Astrocyte (in vitro differentiated cells and primary cell): ENCODE measurements around the gene MEGF11. TPM values are rescaled to one million over a fixed set of nuclear protein-coding genes. Genes with fewer than 3 reads are reported as not detected.

Experiments
- DNase-seq: peaks from one replicate; pipeline ENCODE4 v3.0.0-alpha.2; 2010; ENCODE audit warnings: low read depth
- FAIRE-seq: peaks from 2 replicates; lab custom pipeline; 2011; peaks lifted over from hg19 to GRCh38; lab: Jason Lieb, UNC
- H2AFZ ChIP-seq: 2 replicates; pipeline ENCODE4 v1.6.0; 2012; ENCODE audit warnings: low read depth, low read length, inconsistent platforms
- H3K27ac ChIP-seq: 2 replicates; pipeline ENCODE4 v1.5.1; 2011; ENCODE audit warnings: low read depth, low read length, inconsistent platforms
- H3K27me3 ChIP-seq: 2 replicates; pipeline ENCODE4 v1.6.0; 2011; ENCODE audit warnings: low read length, inconsistent platforms; ENCODE audit not compliant: insufficient read depth
- H3K36me3 ChIP-seq: 2 replicates; pipeline ENCODE4 v1.5.1; 2011; ENCODE audit warnings: low read length, inconsistent platforms; ENCODE audit not compliant: insufficient read depth
- H3K4me1 ChIP-seq: 2 replicates; pipeline ENCODE4 v1.5.1; 2011; ENCODE audit warnings: low read length, inconsistent platforms; ENCODE audit not compliant: insufficient read depth
- H3K4me2 ChIP-seq: 2 replicates; pipeline ENCODE4 v1.6.0; 2012; ENCODE audit warnings: low read length, inconsistent platforms
- H3K4me3 ChIP-seq: 2 replicates; pipeline ENCODE4 v1.5.1; 2011; ENCODE audit warnings: low read depth, mild to moderate bottlenecking, low read length, inconsistent platforms; ENCODE audit not compliant: insufficient read depth
- H3K79me2 ChIP-seq: 2 replicates; pipeline ENCODE4 v1.6.0; 2012; ENCODE audit warnings: mild to moderate bottlenecking, low read length, inconsistent platforms; ENCODE audit not compliant: insufficient read depth
- H3K9ac ChIP-seq: 2 replicates; pipeline ENCODE4 v1.6.0; 2012; ENCODE audit warnings: mild to moderate bottlenecking, low read length, inconsistent platforms
- H3K9me3 ChIP-seq: 2 replicates; pipeline ENCODE4 v1.5.1; 2012; ENCODE audit warnings: low read depth, mild to moderate bottlenecking, low read length, inconsistent platforms; ENCODE audit not compliant: insufficient read depth
- H4K20me1 ChIP-seq: 2 replicates; pipeline ENCODE4 v1.6.0; 2012; ENCODE audit warnings: low read length, inconsistent platforms; ENCODE audit not compliant: insufficient read depth
- H3K27ac Mint-ChIP-seq: one replicate; pipeline ENCODE4 v1.8.0; 2021; ENCODE audit warnings: mild to moderate bottlenecking, mixed read lengths; ENCODE audit not compliant: unreplicated experiment
- H3K27me3 Mint-ChIP-seq: one replicate; pipeline ENCODE4 v1.8.0; 2021; ENCODE audit warnings: low read depth, mixed read lengths; ENCODE audit not compliant: unreplicated experiment
- H3K36me3 Mint-ChIP-seq: one replicate; pipeline ENCODE4 v1.8.0; 2021; ENCODE audit warnings: low read depth, mixed read lengths; ENCODE audit not compliant: unreplicated experiment
- H3K4me1 Mint-ChIP-seq: one replicate; pipeline ENCODE4 v1.8.0; 2021; ENCODE audit warnings: low read depth, mixed read lengths; ENCODE audit not compliant: unreplicated experiment
- H3K4me3 Mint-ChIP-seq: one replicate; pipeline ENCODE4 v1.8.0; 2021; ENCODE audit warnings: mild to moderate bottlenecking, moderate library complexity, mixed read lengths; ENCODE audit not compliant: unreplicated experiment
- H3K9me3 Mint-ChIP-seq: one replicate; pipeline ENCODE4 v1.8.0; 2021; ENCODE audit warnings: mild to moderate bottlenecking, mixed read lengths; ENCODE audit not compliant: unreplicated experiment
- EZH2 ChIP-seq: IDR thresholded peaks from 2 replicates; pipeline ENCODE4 v1.6.1; 2012; ENCODE audit warnings: mild to moderate bottlenecking, low read length, inconsistent platforms; ENCODE audit not compliant: insufficient read depth
- total RNA-seq: library from RNA; stranded (reverse); gene quantifications from 2 replicates; pipeline ENCODE4 v1.2.1, GENCODE V29; 2021
- TF ChIP-seq, protein P1 (sequence below): IDR thresholded peaks from 2 replicates; pipeline ENCODE4 v1.5.1; 2011; ENCODE audit warnings: low read depth, mild to moderate bottlenecking, inconsistent platforms, low read length, moderate library complexity; ENCODE audit not compliant: insufficient read depth

Gene MEGF11
- total RNA-seq, 1 donor from 2014 or later = 0.16 TPM

DNA sequence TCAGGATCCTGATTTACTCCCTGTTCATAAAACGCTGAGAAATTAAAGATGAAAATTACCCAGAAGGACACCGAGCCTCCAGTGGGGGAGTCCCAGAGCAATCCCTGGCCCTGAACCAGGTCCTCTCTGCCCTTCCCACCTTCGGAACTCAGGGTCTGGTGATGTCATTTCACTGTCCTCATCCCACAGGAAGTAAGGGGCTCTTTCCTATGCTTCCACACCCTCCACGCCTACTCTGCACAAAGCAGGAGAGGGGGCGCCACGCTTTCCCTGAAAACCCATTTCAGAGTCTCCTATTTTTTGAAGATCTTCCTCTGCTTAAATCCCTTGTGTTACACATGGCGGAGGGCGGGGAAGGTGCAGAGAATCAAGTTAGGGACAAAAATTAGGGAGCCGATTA, 18.8 kb downstream of the MEGF11 start:
- H3K4me3 ChIP-seq = no peak overlapping the region
- H3K4me2 ChIP-seq = no peak overlapping the region
- no peak overlapping the region for H2AFZ ChIP-seq
- H3K9me3 ChIP-seq = no peaks in the 10 kb centered on the region
- no peaks in the 10 kb centered on the region for H3K36me3 Mint-ChIP-seq
- no peak overlapping the region for H3K27ac ChIP-seq
- FAIRE-seq (no peak), DNase-seq (no peak)
- peaks cover 17% of the 10 kb centered on the region for H3K27me3 ChIP-seq
- H3K27ac Mint-ChIP-seq = no peak overlapping the region
- H4K20me1 ChIP-seq = no peaks in the 10 kb centered on the region
- H3K4me1 ChIP-seq = no peaks in the 10 kb centered on the region
- no peaks in the 10 kb centered on the region for H3K4me1 Mint-ChIP-seq
- peaks cover 56% of the 10 kb centered on the region for H3K27me3 Mint-ChIP-seq
- no peak overlapping the region for H3K9ac ChIP-seq
- no peaks in the 10 kb centered on the region for H3K79me2 ChIP-seq
- TF ChIP-seq, protein P1, sequence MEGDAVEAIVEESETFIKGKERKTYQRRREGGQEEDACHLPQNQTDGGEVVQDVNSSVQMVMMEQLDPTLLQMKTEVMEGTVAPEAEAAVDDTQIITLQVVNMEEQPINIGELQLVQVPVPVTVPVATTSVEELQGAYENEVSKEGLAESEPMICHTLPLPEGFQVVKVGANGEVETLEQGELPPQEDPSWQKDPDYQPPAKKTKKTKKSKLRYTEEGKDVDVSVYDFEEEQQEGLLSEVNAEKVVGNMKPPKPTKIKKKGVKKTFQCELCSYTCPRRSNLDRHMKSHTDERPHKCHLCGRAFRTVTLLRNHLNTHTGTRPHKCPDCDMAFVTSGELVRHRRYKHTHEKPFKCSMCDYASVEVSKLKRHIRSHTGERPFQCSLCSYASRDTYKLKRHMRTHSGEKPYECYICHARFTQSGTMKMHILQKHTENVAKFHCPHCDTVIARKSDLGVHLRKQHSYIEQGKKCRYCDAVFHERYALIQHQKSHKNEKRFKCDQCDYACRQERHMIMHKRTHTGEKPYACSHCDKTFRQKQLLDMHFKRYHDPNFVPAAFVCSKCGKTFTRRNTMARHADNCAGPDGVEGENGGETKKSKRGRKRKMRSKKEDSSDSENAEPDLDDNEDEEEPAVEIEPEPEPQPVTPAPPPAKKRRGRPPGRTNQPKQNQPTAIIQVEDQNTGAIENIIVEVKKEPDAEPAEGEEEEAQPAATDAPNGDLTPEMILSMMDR = no peak
- no peak for TF ChIP-seq EZH2
- H3K9me3 Mint-ChIP-seq = no peaks in the 10 kb centered on the region
- no peak overlapping the region for H3K4me3 Mint-ChIP-seq
- H3K36me3 ChIP-seq = no peaks in the 10 kb centered on the region

DNA sequence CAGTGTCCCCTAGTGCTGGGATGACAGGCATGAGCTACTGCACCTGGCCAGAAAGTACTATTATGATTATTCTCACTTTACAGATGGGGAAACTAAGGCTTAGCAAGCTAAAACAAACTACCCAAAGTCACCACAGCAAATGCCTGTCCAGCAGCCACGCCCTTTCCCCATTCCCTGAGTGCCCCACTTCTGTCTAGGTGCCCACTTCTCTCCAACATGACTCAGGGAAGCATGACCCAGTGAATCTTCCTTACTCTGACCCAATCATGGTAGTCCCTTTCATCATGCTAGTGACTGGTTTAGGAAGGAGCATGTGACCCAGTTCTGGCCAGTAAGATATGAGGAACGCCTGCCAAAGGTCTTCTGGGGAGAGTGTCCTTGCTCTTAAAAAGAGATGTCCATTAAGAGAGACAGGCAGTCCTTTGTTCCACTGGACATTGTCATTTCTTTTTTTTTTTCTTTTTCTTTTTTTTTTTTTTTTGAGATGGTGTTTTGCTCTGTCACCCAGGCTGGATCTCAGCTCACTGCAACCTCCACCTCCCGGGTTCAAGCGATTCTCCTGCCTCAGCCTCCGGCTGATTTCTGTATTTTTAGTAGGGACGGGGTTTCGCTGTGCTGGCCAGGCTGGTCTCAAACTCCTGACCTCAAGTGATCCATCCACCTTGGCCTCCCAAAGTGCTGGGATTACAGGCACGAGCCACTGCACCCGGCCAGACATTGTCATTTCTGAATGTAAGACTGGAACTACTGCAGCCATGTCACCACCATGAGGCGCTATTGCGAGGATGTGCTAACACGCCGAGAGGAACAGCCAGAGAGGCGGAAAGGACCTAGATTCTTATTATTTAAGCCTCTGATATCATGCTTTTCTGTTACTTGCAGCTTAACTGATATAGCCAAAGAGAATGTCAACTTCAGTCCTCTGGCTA, 19.8 kb downstream of the MEGF11 start:
- Histone ChIP-seq H4K20me1 (no peaks in the 10 kb centered on the region), H3K79me2 (no peaks in the 10 kb centered on the region), H3K4me2 (no peak overlapping the region), H3K27ac (no peak overlapping the region), H3K36me3 (no peaks in the 10 kb centered on the region), H3K4me3 (no peak overlapping the region), H3K27me3 (peaks cover 17% of the 10 kb centered on the region), H3K9ac (no peak overlapping the region), H3K9me3 (no peaks in the 10 kb centered on the region), H2AFZ (no peak overlapping the region), H3K4me1 (no peaks in the 10 kb centered on the region)
- DNase-seq = no peak
- Mint-ChIP-seq H3K27me3 (peaks cover 50% of the 10 kb centered on the region), H3K27ac (no peak overlapping the region), H3K4me1 (no peaks in the 10 kb centered on the region), H3K9me3 (no peaks in the 10 kb centered on the region), H3K4me3 (no peak overlapping the region), H3K36me3 (no peaks in the 10 kb centered on the region)
- TF ChIP-seq, protein P1 = no peak
- TF ChIP-seq EZH2 = no peak
- FAIRE-seq = no peak

DNA sequence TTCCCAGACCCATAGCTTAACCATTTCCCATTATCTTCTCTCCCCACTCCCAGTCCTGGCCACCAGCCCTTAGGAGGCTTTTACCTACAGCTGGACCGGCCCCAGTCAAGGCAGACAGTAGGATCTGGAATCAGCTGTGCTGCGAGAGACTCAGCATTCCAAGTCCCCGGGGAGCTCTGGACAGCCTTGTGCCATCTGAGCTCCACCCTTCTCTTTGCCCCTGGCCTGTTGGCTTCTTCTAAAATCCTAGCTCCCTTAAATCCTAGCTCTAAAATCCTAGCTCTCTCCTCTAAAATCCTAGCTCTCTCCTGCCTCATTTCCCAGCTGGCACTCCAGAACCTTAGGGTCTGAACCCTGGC, 21.3 kb downstream of the MEGF11 start:
- FAIRE-seq (no peak), DNase-seq (no peak)
- H3K4me3 Mint-ChIP-seq = no peak overlapping the region
- Histone ChIP-seq H2AFZ (no peak overlapping the region), H3K4me2 (no peak overlapping the region), H3K9me3 (no peaks in the 10 kb centered on the region), H3K4me3 (no peak overlapping the region), H3K36me3 (no peaks in the 10 kb centered on the region), H3K27ac (no peak overlapping the region), H4K20me1 (no peaks in the 10 kb centered on the region), H3K9ac (no peak overlapping the region), H3K79me2 (no peaks in the 10 kb centered on the region), H3K4me1 (no peaks in the 10 kb centered on the region), H3K27me3 (peaks cover 17% of the 10 kb centered on the region)
- no peaks in the 10 kb centered on the region for H3K9me3 Mint-ChIP-seq
- peaks cover 42% of the 10 kb centered on the region for H3K27me3 Mint-ChIP-seq
- H3K27ac Mint-ChIP-seq = no peak overlapping the region
- no peaks in the 10 kb centered on the region for H3K36me3 Mint-ChIP-seq
- no peaks in the 10 kb centered on the region for H3K4me1 Mint-ChIP-seq
- TF ChIP-seq, protein P1 = no peak
- TF ChIP-seq EZH2 = no peak
